ENCODE data around the gene SIRPA. TPM values are rescaled to one million over a fixed set of nuclear protein-coding genes. Genes with fewer than 3 reads are reported as not detected.

SIRPA gene
- total and polyA plus RNA-seq, 2 of the 4 experiments (the other 2 are of a cell fraction): 9.9 to 40.2 TPM

GRCh38 chr20:1945660-1946059, 50.5 kb downstream of the SIRPA start:
- Histone ChIP-seq H3K36me3 (ENCODE audit: control insufficient read depth, insufficient read depth, low read length) (no peaks in the 10 kb centered on the region), H2BK20ac (ENCODE audit: low read depth, low read length) (no peak overlapping the region), H3K18ac (ENCODE audit: low read depth, low read length) (no peak overlapping the region), H3K27me3 (ENCODE audit: control insufficient read depth, insufficient read depth, low read length) (peaks cover 64% of the 10 kb centered on the region), H4K8ac (ENCODE audit: low read depth in 2 of 2, low read length in 2 of 2) (no peak overlapping the region), H2AFZ (replicated peaks; ENCODE audit: low read length, poor library complexity) (no peak overlapping the region), H4K20me1 (ENCODE audit: insufficient read depth, low read length) (no peaks in the 10 kb centered on the region), H2BK120ac (ENCODE audit: low read depth, low read length) (no peak overlapping the region), H3K4me3 (ENCODE audit: insufficient read depth, low read depth, low read length) (no peak overlapping the region), H3K9me3 (ENCODE audit: control insufficient read depth, insufficient read depth, low read length) (no peaks in the 10 kb centered on the region), H3K79me1 (ENCODE audit: low read depth in 1 of 2, low read length in 2 of 2) (no peaks in the 10 kb centered on the region), H3K4ac (ENCODE audit: low read depth, low read length) (no peak overlapping the region), H2BK5ac (ENCODE audit: low read depth, low read length, poor library complexity, severe bottlenecking) (no peak overlapping the region), H3K27ac (ENCODE audit: insufficient read depth, low read length) (no peak overlapping the region), H2AK5ac (ENCODE audit: low read depth, low read length) (no peak overlapping the region), H4K91ac (ENCODE audit: insufficient read depth, low read depth, low read length) (no peak overlapping the region), H3K14ac (replicated peaks; ENCODE audit: low read depth, low read length) (no peak overlapping the region), H2BK15ac (ENCODE audit: low read depth, low read length) (no peak overlapping the region), H3K23ac (ENCODE audit: low read depth, low read length) (no peak overlapping the region), H3K9ac (ENCODE audit: low read depth, low read length) (no peak overlapping the region), H4K5ac (ENCODE audit: low read depth, low read length) (no peak overlapping the region), H3K9me1 (ENCODE audit: insufficient read depth, low read length) (no peaks in the 10 kb centered on the region; the same call in 1 of the 2 replicates), H2AK9ac (replicated peaks; ENCODE audit: low read depth, low read length, poor library complexity) (no peak overlapping the region), H3K56ac (ENCODE audit: extremely low read depth, insufficient read depth, low read length) (no peak overlapping the region), H3K4me1 (ENCODE audit: control insufficient read depth, insufficient read depth, low read length) (peaks cover 6% of the 10 kb centered on the region), H3K4me2 (ENCODE audit: low read depth, low read length) (no peak overlapping the region)
- CTCF ChIA-PET: no interaction called here
- DNase-seq (no peak), ATAC-seq (ENCODE audit: low read depth) (no peak)
- TF ChIP-seq SMC3 (IDR thresholded peaks at IDR 0.05; ENCODE audit: low read depth, low read length) (no peak), USF2 (IDR thresholded peaks at IDR 0.05; ENCODE audit: low read depth, low read length) (no peak), RCOR1 (IDR thresholded peaks at IDR 0.05; ENCODE audit: insufficient replicate concordance, low read length) (no peak), NFE2L2 (IDR thresholded peaks at IDR 0.05; ENCODE audit: low read depth, low read length) (no peak), FOS (IDR thresholded peaks at IDR 0.05; ENCODE audit: low read depth, low read length) (no peak), RAD21 (IDR thresholded peaks at IDR 0.05; ENCODE audit: low read length) (no peak), CHD1 (IDR thresholded peaks at IDR 0.05; ENCODE audit: low read depth, low read length) (no peak), MAZ (IDR thresholded peaks at IDR 0.05; ENCODE audit: borderline replicate concordance, low read depth, low read length) (no peak), MXI1 (IDR thresholded peaks at IDR 0.05; ENCODE audit: borderline replicate concordance, low read depth, low read length) (no peak), ELK1 (IDR thresholded peaks at IDR 0.05; ENCODE audit: borderline replicate concordance, low read depth, low read length) (no peak), MAFK (IDR thresholded peaks at IDR 0.05; ENCODE audit: low read depth, low read length) (no peak), RFX5 (IDR thresholded peaks at IDR 0.05; ENCODE audit: low read depth, low read length) (no peak), CEBPB (IDR thresholded peaks at IDR 0.05; ENCODE audit: low read depth, low read length) (no peak), BHLHE40 (IDR thresholded peaks at IDR 0.05; ENCODE audit: low read depth, low read length) (no peak), CTCF (conservative IDR thresholded peaks at IDR 0.05; ENCODE audit: low read depth, low read length) (no peak), POLR2A (IDR thresholded peaks at IDR 0.05; ENCODE audit: low read depth, low read length) (no peak)
- WGBS, 2 experiments (ENCODE audit: extremely low coverage in 2 of 2, insufficient read length in 1 of 2): 84% methylated on average over 5 of the region's 7 CpGs; no CpG with 5 or more reads in 1 of the 2 experiments
- BruUV-seq (replicated peaks): no TSS peak
- POLR2A ChIA-PET (ENCODE audit: unreplicated experiment): no interaction called here
- intact Hi-C loops (cut with micrococcal nuclease): no loop called here
- dilution Hi-C loops (cut with HindIII; ENCODE audit: low sequenced_read_pairs, unreplicated experiment): no loop called here
- in situ Hi-C loops (cut with MboI; ENCODE audit: low sequenced_read_pairs): no loop called here
